Measurements from ENCODE around the gene SLC38A3.
A peak's percentile ranks its signal among the peaks of the same experiment; 100 is the strongest.

SLC38A3 gene

GRCh38 chr3:50181985-50182384 lies 23.1 kb upstream of the SLC38A3 start:
- Mint-ChIP-seq H3K9me3 (no peaks in the 10 kb centered on the region), H3K27me3 (no peaks in the 10 kb centered on the region), H3K27ac (no peak overlapping the region), H3K4me3 (no peak overlapping the region), H3K4me1 (no peaks in the 10 kb centered on the region), H3K36me3 (no peaks in the 10 kb centered on the region)

GRCh38 chr3:50182533-50183099 lies 22.5 kb upstream of the SLC38A3 start:
- no peak overlapping the region for H3K4me3 Mint-ChIP-seq
- no peaks in the 10 kb centered on the region for H3K4me1 Mint-ChIP-seq
- H3K36me3 Mint-ChIP-seq = no peaks in the 10 kb centered on the region
- H3K27me3 Mint-ChIP-seq = no peaks in the 10 kb centered on the region
- no peak overlapping the region for H3K27ac Mint-ChIP-seq
- no peaks in the 10 kb centered on the region for H3K9me3 Mint-ChIP-seq

GRCh38 chr3:50183755-50184154 lies 21.3 kb upstream of the SLC38A3 start:
- no peaks in the 10 kb centered on the region for H3K27me3 Mint-ChIP-seq
- no peaks in the 10 kb centered on the region for H3K36me3 Mint-ChIP-seq
- no peak overlapping the region for H3K27ac Mint-ChIP-seq
- H3K4me3 Mint-ChIP-seq = no peak overlapping the region
- no peaks in the 10 kb centered on the region for H3K9me3 Mint-ChIP-seq
- no peaks in the 10 kb centered on the region for H3K4me1 Mint-ChIP-seq

GRCh38 chr3:50184242-50184978 lies 20.7 kb upstream of the SLC38A3 start:
- H3K36me3 Mint-ChIP-seq = no peaks in the 10 kb centered on the region
- H3K27me3 Mint-ChIP-seq = no peaks in the 10 kb centered on the region

GRCh38 chr3:50185230-50185629 lies 19.8 kb upstream of the SLC38A3 start:
- no peak overlapping the region for H3K4me3 Mint-ChIP-seq
- no peaks in the 10 kb centered on the region for H3K27me3 Mint-ChIP-seq
- H3K9me3 Mint-ChIP-seq = no peaks in the 10 kb centered on the region
- no peaks in the 10 kb centered on the region for H3K4me1 Mint-ChIP-seq
- H3K36me3 Mint-ChIP-seq = no peaks in the 10 kb centered on the region
- H3K27ac Mint-ChIP-seq = no peak overlapping the region

More at GRCh38 chr3:50184242-50184978, 20.7 kb upstream of the SLC38A3 start:
- Mint-ChIP-seq H3K27ac (no peak overlapping the region), H3K4me1 (no peaks in the 10 kb centered on the region), H3K9me3 (no peaks in the 10 kb centered on the region), H3K4me3 (no peak overlapping the region)

- Mint-ChIP-seq H3K4me3 (no peak overlapping the region), H3K9me3 (no peaks in the 10 kb centered on the region), H3K4me1 (no peaks in the 10 kb centered on the region), H3K27ac (no peak overlapping the region), H3K36me3 (no peaks in the 10 kb centered on the region), H3K27me3 (no peaks in the 10 kb centered on the region)
These were observed 19.0 kb upstream of the SLC38A3 start for GRCh38 chr3:50186096-50186495.

- Mint-ChIP-seq H3K4me3 (no peak overlapping the region), H3K36me3 (no peaks in the 10 kb centered on the region), H3K27ac (no peak overlapping the region)
These were observed 17.3 kb upstream of the SLC38A3 start for GRCh38 chr3:50187750-50188149.

GRCh38 chr3:50189274-50189673 lies 15.8 kb upstream of the SLC38A3 start:
- Mint-ChIP-seq H3K9me3 (no peaks in the 10 kb centered on the region), H3K4me3 (no peak overlapping the region), H3K4me1 (peaks cover 6% of the 10 kb centered on the region), H3K27me3 (no peaks in the 10 kb centered on the region), H3K27ac (no peak overlapping the region), H3K36me3 (no peaks in the 10 kb centered on the region)

More at GRCh38 chr3:50187750-50188149, 17.3 kb upstream of the SLC38A3 start:
- no peaks in the 10 kb centered on the region for H3K9me3 Mint-ChIP-seq
- H3K27me3 Mint-ChIP-seq = no peaks in the 10 kb centered on the region
- H3K4me1 Mint-ChIP-seq = peaks cover 3% of the 10 kb centered on the region

- no peak overlapping the region for H3K4me3 Mint-ChIP-seq
- no peaks in the 10 kb centered on the region for H3K36me3 Mint-ChIP-seq
- no peak overlapping the region for H3K27ac Mint-ChIP-seq
- peaks cover 1% of the 10 kb centered on the region for H3K27me3 Mint-ChIP-seq
- no peaks in the 10 kb centered on the region for H3K9me3 Mint-ChIP-seq
- H3K4me1 Mint-ChIP-seq = peaks cover 12% of the 10 kb centered on the region
These were observed 15.1 kb upstream of the SLC38A3 start for GRCh38 chr3:50189989-50190388.

GRCh38 chr3:50190936-50191660 lies 14.0 kb upstream of the SLC38A3 start, which contains the start of gene GNAT1:
Gene GNAT1 (plus strand): TSS chr3:50191610. CDS start chr3:50191726, 116 bp downstream.
- H3K36me3 Mint-ChIP-seq = no peaks in the 10 kb centered on the region
- no peak within 1 kb of the TSS for H3K27ac Mint-ChIP-seq
- peaks cover 1% of the 10 kb centered on the region for H3K27me3 Mint-ChIP-seq
- H3K4me1 Mint-ChIP-seq = peaks cover 12% of the 10 kb centered on the region
- H3K4me3 Mint-ChIP-seq = no peak within 1 kb of the TSS
- H3K9me3 Mint-ChIP-seq = no peaks in the 10 kb centered on the region

- Mint-ChIP-seq H3K27me3 (peaks cover 1% of the 10 kb centered on the region), H3K27ac (no peak overlapping the region), H3K4me1 (peaks cover 12% of the 10 kb centered on the region), H3K4me3 (no peak overlapping the region), H3K9me3 (no peaks in the 10 kb centered on the region), H3K36me3 (no peaks in the 10 kb centered on the region)
These were observed 12.9 kb upstream of the SLC38A3 start for GRCh38 chr3:50192124-50192523.

GRCh38 chr3:50192689-50193141 lies 12.4 kb upstream of the SLC38A3 start:
- Mint-ChIP-seq H3K36me3 (no peaks in the 10 kb centered on the region), H3K27ac (peak overlapping the region; percentile 72), H3K27me3 (peaks cover 3% of the 10 kb centered on the region), H3K4me1 (peaks cover 12% of the 10 kb centered on the region), H3K4me3 (peak overlapping the region; percentile 47), H3K9me3 (no peaks in the 10 kb centered on the region)

- Mint-ChIP-seq H3K27me3 (peaks cover 3% of the 10 kb centered on the region), H3K27ac (no peak overlapping the region), H3K36me3 (no peaks in the 10 kb centered on the region), H3K4me3 (no peak overlapping the region), H3K4me1 (peaks cover 12% of the 10 kb centered on the region), H3K9me3 (no peaks in the 10 kb centered on the region)
These were observed 11.8 kb upstream of the SLC38A3 start for GRCh38 chr3:50193286-50193685.

GRCh38 chr3:50193746-50194127 lies 11.3 kb upstream of the SLC38A3 start:
- Mint-ChIP-seq H3K27ac (no peak overlapping the region), H3K9me3 (no peaks in the 10 kb centered on the region), H3K36me3 (no peaks in the 10 kb centered on the region), H3K4me1 (peaks cover 12% of the 10 kb centered on the region), H3K4me3 (no peak overlapping the region), H3K27me3 (peaks cover 3% of the 10 kb centered on the region)

GRCh38 chr3:50194128-50194902 lies 10.8 kb upstream of the SLC38A3 start:
- H3K9me3 Mint-ChIP-seq = no peaks in the 10 kb centered on the region
- peak overlapping the region; percentile 68 for H3K27ac Mint-ChIP-seq
- peak overlapping the region; percentile 59 for H3K4me3 Mint-ChIP-seq
- H3K4me1 Mint-ChIP-seq = peaks cover 12% of the 10 kb centered on the region
- H3K27me3 Mint-ChIP-seq = peaks cover 3% of the 10 kb centered on the region
- no peaks in the 10 kb centered on the region for H3K36me3 Mint-ChIP-seq

All from activated naive CD4-positive, alpha-beta T cell treated with anti-CD3 and anti-CD28 coated beads, Interleukin-2, amount 50 U/mL, for 24 hours (primary cell).